Ovary (tissue), 3 donors: ENCODE measurements around the gene SPRED1.

Source experiments
- CTCF ChIP-seq, 3 donors: fragments of 450-650 bp in 2 of 3; fragments of 200-600 bp in 1 of 3; IDR thresholded peaks; one replicate each; pipeline versions ENCODE4 v1.5.1 to v1.8.0; 2016 to 2022; ENCODE audit warnings: antibody characterized with exemption in 3 of 3, mild to moderate bottlenecking in 1 of 3
- EP300 ChIP-seq: sonication (generic); formaldehyde crosslinking; IDR thresholded peaks from one replicate; pipeline ENCODE4 v1.6.1; 2017; ENCODE audit warnings: antibody characterized with exemption
- POLR2A ChIP-seq: fragments of 450-650 bp; IDR thresholded peaks from one replicate; pipeline ENCODE4 v1.6.1; 2017; ENCODE audit warnings: antibody characterized with exemption, mild to moderate bottlenecking, moderate library complexity
- donor health status: DM: no; HTN: no; CAD: no.

- TF ChIP-seq EP300 (no peak), CTCF (IDR thresholded peaks at IDR 0.05) (no peak), POLR2A (no peak)
Measured at GRCh38 chr15:38294126-38294525, 41.5 kb downstream of the SPRED1 start.
